HepG2 (cell line): ENCODE data around the gene ATP13A3. TPM values are rescaled to one million over a fixed set of nuclear protein-coding genes. Genes with fewer than 3 reads are reported as not detected.

Experiments used
- ADNP ChIP-seq: sonication (generic); formaldehyde crosslinking; IDR thresholded peaks from 2 replicates; pipeline ENCODE4 v1.4.0; 2020; ENCODE audit warnings: missing genetic modification reagents
- AHR ChIP-seq: IDR thresholded peaks from 2 replicates; pipeline ENCODE4 v1.6.1; 2018; ENCODE audit warnings: missing genetic modification reagents, missing compliant biosample characterization
- ARID4A ChIP-seq: sonication (generic); formaldehyde crosslinking; IDR thresholded peaks from 2 replicates; pipeline ENCODE4 v1.5.0; 2020; ENCODE audit warnings: mild to moderate bottlenecking, missing genetic modification reagents, borderline replicate concordance
- BHLHE40 ChIP-seq: IDR thresholded peaks from 2 replicates; pipeline ENCODE4 v1.6.1; 2011; ENCODE audit warnings: low read length, improper control_type of control experiment
- BORCS8-MEF2B ChIP-seq: sonication (generic); formaldehyde crosslinking; IDR thresholded peaks from 2 replicates; pipeline ENCODE4 v1.8.0; 2022; ENCODE audit warnings: mild to moderate bottlenecking, missing genetic modification reagents
- CSRNP1 ChIP-seq: sonication (generic); formaldehyde crosslinking; IDR thresholded peaks from 2 replicates; pipeline ENCODE4 v1.8.1; 2023; ENCODE audit warnings: mild to moderate bottlenecking, missing genetic modification reagents
- ELF3 ChIP-seq: IDR thresholded peaks from 2 replicates; pipeline ENCODE4 v1.6.1; 2016; ENCODE audit warnings: missing genetic modification reagents, missing compliant biosample characterization
- FOXA1 ChIP-seq, 2 experiments: fragments of 450-650 bp in 1 of 2; sonication (generic) in 1 of 2; formaldehyde crosslinking in 1 of 2; IDR thresholded peaks; 2 replicates each; pipeline versions ENCODE4 v1.4.0 to v1.6.1; 2016 to 2020; ENCODE audit warnings: missing genetic modification reagents in 1 of 2
- KDM3A ChIP-seq: IDR thresholded peaks from 2 replicates; pipeline ENCODE4 v1.6.1; 2018; ENCODE audit warnings: low read depth, missing compliant biosample characterization
- KDM5B ChIP-seq: sonication (generic); formaldehyde crosslinking; IDR thresholded peaks from 2 replicates; pipeline ENCODE4 v1.4.0; 2020; ENCODE audit warnings: missing genetic modification reagents, mild to moderate bottlenecking, borderline replicate concordance
- MED13 ChIP-seq: sonication (generic); formaldehyde crosslinking; IDR thresholded peaks from 2 replicates; pipeline ENCODE4 v1.5.0; 2020; ENCODE audit warnings: missing genetic modification reagents
- NFYB ChIP-seq: sonication (generic); formaldehyde crosslinking; IDR thresholded peaks from 2 replicates; pipeline ENCODE4 v1.4.0; 2020; ENCODE audit warnings: missing genetic modification reagents
- PITX1 ChIP-seq: sonication (generic); formaldehyde crosslinking; IDR thresholded peaks from 2 replicates; pipeline ENCODE4 v1.5.1; 2020; ENCODE audit warnings: mild to moderate bottlenecking, missing genetic modification reagents
- PRMT3 ChIP-seq: sonication (generic); formaldehyde crosslinking; IDR thresholded peaks from 2 replicates; pipeline ENCODE4 v1.8.1; 2022; ENCODE audit warnings: low read depth, mild to moderate bottlenecking, moderate library complexity, missing genetic modification reagents, borderline replicate concordance
- SMAD9 ChIP-seq: sonication (generic); formaldehyde crosslinking; IDR thresholded peaks from 2 replicates; pipeline ENCODE4 v1.5.1; 2020; ENCODE audit warnings: mild to moderate bottlenecking, missing genetic modification reagents
- ZNF101 ChIP-seq: sonication (generic); formaldehyde crosslinking; IDR thresholded peaks from 2 replicates; pipeline ENCODE4 v1.4.0; 2020; ENCODE audit warnings: mild to moderate bottlenecking, low read depth, missing genetic modification reagents, borderline replicate concordance
- ZNF17 ChIP-seq: sonication (generic); formaldehyde crosslinking; IDR thresholded peaks from 2 replicates; pipeline ENCODE4 v1.5.0; 2020; ENCODE audit warnings: mild to moderate bottlenecking, missing genetic modification reagents
- ZNF256 ChIP-seq: sonication (generic); formaldehyde crosslinking; conservative IDR thresholded peaks from 2 replicates; pipeline ENCODE4 v1.4.0; 2020; ENCODE audit warnings: missing genetic modification reagents
- ZNF788 ChIP-seq: sonication (generic); formaldehyde crosslinking; IDR thresholded peaks from 2 replicates; pipeline ENCODE4 v1.5.0; 2020; ENCODE audit warnings: mild to moderate bottlenecking, missing genetic modification reagents, borderline replicate concordance
- polyA plus RNA-seq, 8 experiments: library from polyadenylated mRNA; depleted of rRNA in 3 of 8; stranded (reverse) in 7 of 8; unstranded in 1 of 8; fragments of >200 nt; fragmentation: Illumina TruSeq in 4 of 8; extraction: Trizol in 4 of 8; gene quantifications; 2 replicates each; pipeline versions ENCODE4 v1.2.1 to v1.2.3, GENCODE V29; 2011 to 2016; ENCODE audit warnings: low read depth in 4 of 8, missing spikeins in 1 of 8, mixed read lengths in 1 of 8; ENCODE audit not compliant: insufficient read depth in 1 of 8
- total RNA-seq, 5 experiments: library from RNA; depleted of rRNA; stranded (reverse); fragments of >200 nt; fragmentation: Illumina TruSeq; extraction: Trizol; gene quantifications; 2 replicates each; pipeline ENCODE4 v1.2.3, GENCODE V29; 2016; ENCODE audit warnings: low read depth in 1 of 5
- TF ChIP-seq, protein P1 (sequence below): sonication (generic); formaldehyde crosslinking; IDR thresholded peaks from 2 replicates; pipeline ENCODE4 v1.9.0; 2022; ENCODE audit warnings: missing genetic modification reagents, mild to moderate bottlenecking, borderline replicate concordance
- TF ChIP-seq, protein P2 (sequence below): sonication (generic); formaldehyde crosslinking; IDR thresholded peaks from 2 replicates; pipeline ENCODE4 v1.4.0; 2020; ENCODE audit warnings: low read depth, mild to moderate bottlenecking, missing genetic modification reagents
- TF ChIP-seq, protein P3 (sequence below): sonication (generic); formaldehyde crosslinking; IDR thresholded peaks from 2 replicates; pipeline ENCODE4 v1.4.0; 2020; ENCODE audit warnings: missing genetic modification reagents

Gene ATP13A3
- total and polyA plus RNA-seq, 2 of the 13 experiments (the other 11 are each of a cell fraction or from before 2014, with no cell fraction given), result 44.9 to 80.8 TPM

- TF ChIP-seq, protein P1, sequence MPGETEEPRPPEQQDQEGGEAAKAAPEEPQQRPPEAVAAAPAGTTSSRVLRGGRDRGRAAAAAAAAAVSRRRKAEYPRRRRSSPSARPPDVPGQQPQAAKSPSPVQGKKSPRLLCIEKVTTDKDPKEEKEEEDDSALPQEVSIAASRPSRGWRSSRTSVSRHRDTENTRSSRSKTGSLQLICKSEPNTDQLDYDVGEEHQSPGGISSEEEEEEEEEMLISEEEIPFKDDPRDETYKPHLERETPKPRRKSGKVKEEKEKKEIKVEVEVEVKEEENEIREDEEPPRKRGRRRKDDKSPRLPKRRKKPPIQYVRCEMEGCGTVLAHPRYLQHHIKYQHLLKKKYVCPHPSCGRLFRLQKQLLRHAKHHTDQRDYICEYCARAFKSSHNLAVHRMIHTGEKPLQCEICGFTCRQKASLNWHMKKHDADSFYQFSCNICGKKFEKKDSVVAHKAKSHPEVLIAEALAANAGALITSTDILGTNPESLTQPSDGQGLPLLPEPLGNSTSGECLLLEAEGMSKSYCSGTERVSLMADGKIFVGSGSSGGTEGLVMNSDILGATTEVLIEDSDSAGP (CRISPR knock-in tag), result no peak; the same call in 1 of the 2 replicates
- peak; percentile 42; the same call in 1 of the 2 replicates for TF ChIP-seq KDM3A (CRISPR knock-in tag)
- TF ChIP-seq ZNF101 (CRISPR knock-in tag), result no peak
- TF ChIP-seq MED13, result no peak
- peak; percentile 88 for TF ChIP-seq PITX1 (CRISPR knock-in tag)
- TF ChIP-seq KDM5B, result no peak
- TF ChIP-seq, protein P2, sequence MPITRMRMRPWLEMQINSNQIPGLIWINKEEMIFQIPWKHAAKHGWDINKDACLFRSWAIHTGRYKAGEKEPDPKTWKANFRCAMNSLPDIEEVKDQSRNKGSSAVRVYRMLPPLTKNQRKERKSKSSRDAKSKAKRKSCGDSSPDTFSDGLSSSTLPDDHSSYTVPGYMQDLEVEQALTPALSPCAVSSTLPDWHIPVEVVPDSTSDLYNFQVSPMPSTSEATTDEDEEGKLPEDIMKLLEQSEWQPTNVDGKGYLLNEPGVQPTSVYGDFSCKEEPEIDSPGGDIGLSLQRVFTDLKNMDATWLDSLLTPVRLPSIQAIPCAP (CRISPR knock-in tag), result no peak
- peak; percentile 74; the same call in 1 of the 2 replicates for TF ChIP-seq ZNF788
- no peak for TF ChIP-seq ZNF256 (CRISPR knock-in tag)
- TF ChIP-seq SMAD9 (CRISPR knock-in tag), result no peak
- no peak for TF ChIP-seq BORCS8-MEF2B (CRISPR knock-in tag)
- TF ChIP-seq ADNP (CRISPR knock-in tag), result no peak
- peak; percentile 99 for TF ChIP-seq BHLHE40
- TF ChIP-seq ELF3 (CRISPR knock-in tag), result peak; percentile 87
- no peak for TF ChIP-seq ZNF17 (CRISPR knock-in tag)
- no peak for TF ChIP-seq CSRNP1 (CRISPR knock-in tag)
- no peak for TF ChIP-seq FOXA1 (IDR thresholded peaks at IDR 0.05)
- peak; percentile 72 for TF ChIP-seq FOXA1 (CRISPR knock-in tag; IDR thresholded peaks at IDR 0.05)
- TF ChIP-seq AHR (CRISPR knock-in tag), result no peak
- TF ChIP-seq NFYB (CRISPR knock-in tag), result no peak
- TF ChIP-seq, protein P3, sequence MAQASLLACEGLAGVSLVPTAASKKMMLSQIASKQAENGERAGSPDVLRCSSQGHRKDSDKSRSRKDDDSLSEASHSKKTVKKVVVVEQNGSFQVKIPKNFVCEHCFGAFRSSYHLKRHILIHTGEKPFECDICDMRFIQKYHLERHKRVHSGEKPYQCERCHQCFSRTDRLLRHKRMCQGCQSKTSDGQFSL (CRISPR knock-in tag), result no peak
- TF ChIP-seq ARID4A (CRISPR knock-in tag), result peak; percentile 73; the same call in 1 of the 2 replicates
- TF ChIP-seq PRMT3, result no peak
These were observed 8.2 kb upstream of the ATP13A3 start (continued) for GRCh38 chr3:194494951-194495374.
